ENCODE results near the gene TMEM219. TPM values are rescaled to one million over a fixed set of nuclear protein-coding genes. Genes with fewer than 3 reads are reported as not detected.

TMEM219 gene
- total and polyA plus RNA-seq, 3 experiments from 2014 or later, result 36.8 to 168 (median 43.4) TPM

DNA sequence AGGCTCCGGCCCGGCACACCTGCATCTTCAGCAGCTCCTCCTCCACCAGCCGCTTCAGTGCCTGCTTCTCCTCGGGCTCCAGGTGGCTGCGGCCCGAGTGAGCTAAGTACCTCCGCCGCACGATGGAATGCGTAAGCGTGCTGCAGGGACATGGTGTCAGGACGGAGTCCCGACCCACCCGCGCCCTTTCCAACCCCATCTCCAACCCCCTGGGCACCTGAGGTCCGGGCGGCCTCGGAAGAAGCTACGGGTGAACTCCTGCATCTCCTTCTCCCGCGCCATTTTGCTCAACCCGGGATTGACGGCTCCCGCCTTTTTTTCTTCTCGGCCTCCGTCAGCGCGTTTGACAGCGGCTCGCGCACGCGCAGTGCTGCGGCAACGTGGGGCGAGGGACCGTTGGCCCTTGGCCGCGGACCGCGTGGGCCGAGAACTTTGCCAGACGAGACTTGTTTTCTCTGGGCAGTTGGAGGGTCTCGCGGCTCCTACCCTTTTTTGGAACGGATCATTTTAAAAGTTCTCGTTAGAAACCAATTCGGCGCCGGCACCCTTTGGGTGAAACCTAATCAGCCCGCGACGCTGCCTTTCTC is 33.5 kb downstream of the TMEM219 start, which contains the start of gene HIRIP3:
Gene HIRIP3 (minus strand): TSS at position 294 of the 587 bp plus-strand sequence. CDS start 12 bp downstream, at position 282.
- Histone ChIP-seq H3K9me3 (ENCODE audit: low read length) (no peaks in the 10 kb centered on the region), H3K27me3 (ENCODE audit: insufficient read depth, low read length, poor library complexity, severe bottlenecking) (no peaks in the 10 kb centered on the region), H3K36me3 (ENCODE audit: insufficient read depth, low read length) (peaks cover 4% of the 10 kb centered on the region), H3K27ac (ENCODE audit: low read depth, low read length) (peak within 1 kb of the TSS; percentile 95), H3K4me3 (ENCODE audit: low read length) (peak within 1 kb of the TSS; percentile 83), H3K4me1 (ENCODE audit: insufficient read depth, low read length) (peaks cover 19% of the 10 kb centered on the region)
- ChIA-PET POLR2A (interaction anchor here (0.6 to 3.8 kb wide), 7 partner anchors 9 to 347 kb away, joined by 3 to 14 read pairs (median 3); partner anchors contain the start of genes PAGR1, TAOK2 and TMEM219), CTCF (interaction anchor here (0.8 to 1.9 kb wide), 4 partner anchors 14 to 147 kb away, joined by 3 to 4 read pairs (median 4); partner anchors contain the start of genes CDIPT and TAOK2)
- DNase-seq, result peak; percentile 84 to 91 (median 84)
- Mint-ChIP-seq H3K9me3 (no peaks in the 10 kb centered on the region), H3K27ac (peak within 1 kb of the TSS; percentile 96 to 99 (median 98)), H3K36me3 (peaks cover 0 to 72% (median 8%) of the 10 kb centered on the region in 3 donors), H3K27me3 (no peaks in the 10 kb centered on the region), H3K4me1 (peaks cover 30 to 55% (median 46%) of the 10 kb centered on the region in 3 donors), H3K4me3 (peak within 1 kb of the TSS; percentile 95 to 99 (median 96))

DNA sequence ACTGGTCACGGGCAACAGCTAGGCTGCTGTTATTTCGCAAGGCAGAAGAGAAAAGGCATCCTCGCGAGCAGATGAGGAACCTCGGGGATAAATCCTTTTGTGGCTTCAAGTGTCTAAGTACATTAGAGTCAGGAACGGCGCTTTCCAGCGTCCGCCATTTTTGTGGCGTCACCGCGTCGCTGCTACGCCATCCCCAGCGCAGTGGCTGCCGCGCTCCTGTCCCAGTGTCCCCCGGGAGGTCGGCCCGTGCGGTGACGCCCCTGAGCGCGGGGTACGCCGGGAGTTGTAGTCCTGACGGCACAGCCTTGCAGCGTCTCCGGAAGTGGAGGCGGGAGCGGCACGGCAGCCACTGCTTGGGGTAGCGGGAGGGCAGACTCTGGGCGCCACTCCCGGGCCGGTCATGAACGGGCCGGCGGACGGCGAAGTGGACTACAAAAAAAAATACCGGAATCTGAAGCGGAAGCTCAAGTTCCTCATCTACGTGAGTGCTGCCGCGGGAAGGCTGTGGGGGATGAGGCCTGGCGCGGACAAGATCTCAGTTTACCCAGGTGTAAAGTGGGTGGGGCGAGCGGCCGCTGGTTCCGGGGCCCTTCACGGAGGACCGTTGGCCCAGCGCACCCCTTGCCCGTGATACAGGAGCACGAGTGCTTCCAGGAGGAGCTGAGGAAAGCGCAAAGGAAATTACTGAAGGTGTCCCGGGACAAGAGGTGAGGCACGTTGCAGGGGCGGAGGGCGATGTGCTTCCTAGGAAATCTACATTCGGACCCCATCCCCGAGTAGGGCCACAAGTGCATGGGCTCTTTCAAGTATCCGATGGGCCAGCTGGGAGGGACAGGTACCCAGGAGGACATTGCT is 34.3 kb downstream of the TMEM219 start, which contains the start of gene INO80E:
Gene INO80E (plus strand): TSS at position 331 of the 855 bp plus-strand sequence. CDS start 70 bp downstream, at position 401.
- peak; percentile 97 to 99 (median 98) for DNase-seq
- Mint-ChIP-seq H3K27me3 (no peaks in the 10 kb centered on the region), H3K27ac (peak within 1 kb of the TSS; percentile 96 to 99 (median 98)), H3K36me3 (peaks cover 0 to 71% (median 8%) of the 10 kb centered on the region in 3 donors), H3K9me3 (no peaks in the 10 kb centered on the region), H3K4me1 (peaks cover 30 to 55% (median 46%) of the 10 kb centered on the region in 3 donors), H3K4me3 (peak within 1 kb of the TSS; percentile 95 to 99 (median 96))
- Histone ChIP-seq H3K27ac (ENCODE audit: low read depth, low read length) (peak within 1 kb of the TSS; percentile 95), H3K9me3 (ENCODE audit: low read length) (no peaks in the 10 kb centered on the region), H3K27me3 (ENCODE audit: insufficient read depth, low read length, poor library complexity, severe bottlenecking) (no peaks in the 10 kb centered on the region), H3K4me1 (ENCODE audit: insufficient read depth, low read length) (peaks cover 19% of the 10 kb centered on the region), H3K36me3 (ENCODE audit: insufficient read depth, low read length) (peaks cover 4% of the 10 kb centered on the region), H3K4me3 (ENCODE audit: low read length) (peak within 1 kb of the TSS; percentile 83)
- CTCF ChIA-PET, result interaction anchor here (0.8 to 1.9 kb wide), 6 partner anchors 9 to 302 kb away, joined by 3 to 4 read pairs (median 3); partner anchors contain the start of genes CDIPT and TAOK2
- POLR2A ChIA-PET, result interaction anchor here (0.6 to 3.8 kb wide), 8 partner anchors 10 to 348 kb away, joined by 3 to 14 read pairs (median 4); partner anchors contain the start of genes ALDOA, PAGR1, TAOK2 and TMEM219

DNA sequence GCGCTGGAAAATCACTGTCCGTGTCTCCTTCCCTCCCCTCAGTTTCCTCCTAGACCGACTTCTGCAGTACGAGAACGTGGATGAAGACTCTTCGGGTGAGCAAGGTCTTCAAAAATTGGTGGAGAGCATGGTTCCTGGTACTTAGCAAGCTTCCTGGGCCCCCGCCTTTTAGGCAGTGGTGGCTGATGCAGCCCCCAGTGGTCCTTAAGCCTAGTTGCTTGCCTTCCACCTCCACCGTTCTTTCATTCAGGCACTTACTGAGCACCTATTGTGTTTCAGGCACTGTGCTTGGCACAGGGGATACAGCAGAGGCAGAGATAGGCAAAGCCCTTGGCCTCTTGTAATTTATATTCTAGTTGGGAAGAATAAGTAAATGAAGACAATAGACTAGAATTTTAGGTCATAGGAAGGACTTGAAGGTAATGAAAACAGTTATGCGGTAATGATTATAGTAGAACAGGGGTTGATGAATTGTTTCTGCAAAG is 34.9 kb downstream of the TMEM219 start:
- CTCF ChIA-PET, result interaction anchor here (0.6 to 1.9 kb wide), 5 partner anchors 9 to 303 kb away, joined by 3 to 4 read pairs (median 3); no protein-coding TSS in a partner anchor

DNA sequence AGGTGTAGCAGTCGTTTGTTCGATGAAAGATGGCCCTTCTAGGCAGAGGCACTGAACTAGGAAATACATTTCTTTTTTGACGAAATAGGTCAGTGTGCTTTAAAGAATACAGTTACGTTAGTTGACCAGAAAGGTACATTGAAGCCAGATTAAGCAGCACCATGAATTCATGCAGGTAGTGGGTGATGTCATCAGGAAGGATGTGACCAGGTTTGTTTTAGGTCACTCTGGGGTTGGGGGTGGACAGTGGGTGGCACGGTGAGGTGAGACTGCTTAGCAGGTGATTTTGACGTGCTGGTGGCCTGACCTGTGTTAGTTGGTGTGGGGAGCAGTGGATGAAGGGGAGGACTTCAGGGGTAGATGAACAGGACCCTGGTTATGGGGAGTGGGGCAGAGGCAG is 37.7 kb downstream of the TMEM219 start:
- ChIA-PET CTCF (no interaction called here), POLR2A (no interaction called here)
- Histone ChIP-seq H3K4me1 (ENCODE audit: insufficient read depth, low read length) (peaks cover 13% of the 10 kb centered on the region), H3K36me3 (ENCODE audit: insufficient read depth, low read length) (peaks cover 4% of the 10 kb centered on the region), H3K27me3 (ENCODE audit: insufficient read depth, low read length, poor library complexity, severe bottlenecking) (no peaks in the 10 kb centered on the region), H3K27ac (ENCODE audit: low read depth, low read length) (no peak overlapping the region), H3K9me3 (ENCODE audit: low read length) (no peaks in the 10 kb centered on the region), H3K4me3 (ENCODE audit: low read length) (no peak overlapping the region)
- no peak for DNase-seq
- peaks cover 31 to 47% (median 40%) of the 10 kb centered on the region in 3 donors for H3K4me1 Mint-ChIP-seq
- no peaks in the 10 kb centered on the region for H3K9me3 Mint-ChIP-seq
- H3K27ac Mint-ChIP-seq, result peak overlapping the region in 1 of 8 donors; percentile 65
- no peaks in the 10 kb centered on the region for H3K27me3 Mint-ChIP-seq
- peaks cover 0 to 70% (median 3%) of the 10 kb centered on the region in 3 donors for H3K36me3 Mint-ChIP-seq
- H3K4me3 Mint-ChIP-seq, result no peak overlapping the region

More for the DNA sequence above, 34.9 kb downstream of the TMEM219 start:
- peak overlapping the region; percentile 54 to 99 (median 98) for H3K27ac Mint-ChIP-seq
- peaks cover 4% of the 10 kb centered on the region for H3K36me3 ChIP-seq (ENCODE audit: insufficient read depth, low read length)
- H3K27me3 ChIP-seq (ENCODE audit: insufficient read depth, low read length, poor library complexity, severe bottlenecking), result no peaks in the 10 kb centered on the region
- peaks cover 19% of the 10 kb centered on the region for H3K4me1 ChIP-seq (ENCODE audit: insufficient read depth, low read length)
- POLR2A ChIA-PET, result interaction anchor here (0.8 to 3.8 kb wide), 4 partner anchors 23 to 295 kb away, joined by 3 to 14 read pairs (median 4); partner anchors contain the start of genes ALDOA, PAGR1 and TAOK2
- H3K4me1 Mint-ChIP-seq, result peaks cover 30 to 55% (median 46%) of the 10 kb centered on the region in 3 donors
- H3K9me3 ChIP-seq (ENCODE audit: low read length), result no peaks in the 10 kb centered on the region
- peak overlapping the region; percentile 95 to 99 (median 96) for H3K4me3 Mint-ChIP-seq
- DNase-seq, result no peak
- peak overlapping the region; percentile 83 for H3K4me3 ChIP-seq (ENCODE audit: low read length)
- peaks cover 0 to 71% (median 8%) of the 10 kb centered on the region in 3 donors for H3K36me3 Mint-ChIP-seq
- no peaks in the 10 kb centered on the region for H3K27me3 Mint-ChIP-seq
- no peaks in the 10 kb centered on the region for H3K9me3 Mint-ChIP-seq
- H3K27ac ChIP-seq (ENCODE audit: low read depth, low read length), result peak overlapping the region; percentile 95

DNA sequence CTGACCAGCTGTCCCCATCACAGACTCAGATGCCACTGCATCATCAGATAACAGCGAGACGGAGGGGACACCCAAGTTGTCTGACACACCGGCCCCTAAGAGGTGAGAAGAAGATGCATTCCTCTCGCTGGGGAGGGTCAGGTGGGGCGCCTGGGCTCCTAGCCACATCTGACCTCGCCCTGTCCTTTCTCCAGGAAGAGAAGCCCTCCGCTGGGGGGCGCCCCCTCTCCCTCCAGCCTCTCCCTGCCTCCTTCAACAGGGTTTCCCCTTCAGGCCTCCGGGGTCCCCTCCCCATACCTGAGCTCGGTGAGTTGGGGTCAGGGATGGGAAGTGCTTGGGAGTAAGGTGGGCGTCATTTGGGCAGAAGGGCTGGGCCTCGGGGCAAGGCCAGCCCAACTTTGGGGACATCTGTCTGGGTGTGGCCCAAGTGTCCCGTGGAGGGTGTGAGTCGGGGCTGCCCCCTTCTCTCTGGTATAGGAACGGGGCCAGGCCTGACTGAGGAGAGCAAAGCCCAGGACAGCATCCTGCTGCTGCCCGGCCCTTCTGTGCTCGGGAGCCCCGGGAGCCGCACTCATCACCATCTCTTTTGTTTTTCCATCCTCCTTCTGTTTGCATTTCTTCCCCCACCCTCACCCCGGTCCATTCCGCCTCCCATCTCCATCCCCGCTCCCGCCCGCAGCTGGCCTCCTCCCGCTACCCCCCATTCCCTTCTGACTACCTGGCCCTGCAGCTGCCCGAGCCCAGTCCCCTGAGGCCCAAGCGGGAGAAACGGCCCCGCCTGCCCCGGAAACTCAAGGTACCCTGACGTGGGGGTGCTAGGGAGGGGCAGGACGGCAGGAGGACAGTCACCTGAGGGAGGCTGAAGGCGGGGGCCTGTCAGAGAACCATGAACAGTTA is 39.1 kb downstream of the TMEM219 start:
- no peak overlapping the region for H3K27ac ChIP-seq (ENCODE audit: low read depth, low read length)
- H3K27ac Mint-ChIP-seq, result peak overlapping the region in 1 of 8 donors; percentile 52
- peaks cover 0 to 58% (median 3%) of the 10 kb centered on the region in 3 donors for H3K36me3 Mint-ChIP-seq
- H3K36me3 ChIP-seq (ENCODE audit: insufficient read depth, low read length), result peaks cover 4% of the 10 kb centered on the region
- DNase-seq, result no peak
- no peaks in the 10 kb centered on the region for H3K27me3 ChIP-seq (ENCODE audit: insufficient read depth, low read length, poor library complexity, severe bottlenecking)
- no peaks in the 10 kb centered on the region for H3K9me3 Mint-ChIP-seq
- H3K4me3 Mint-ChIP-seq, result no peak overlapping the region
- CTCF ChIA-PET, result no interaction called here
- peaks cover 26 to 34% (median 33%) of the 10 kb centered on the region in 3 donors for H3K4me1 Mint-ChIP-seq
- POLR2A ChIA-PET, result no interaction called here
- no peaks in the 10 kb centered on the region for H3K27me3 Mint-ChIP-seq
- H3K4me1 ChIP-seq (ENCODE audit: insufficient read depth, low read length), result peaks cover 8% of the 10 kb centered on the region
- H3K4me3 ChIP-seq (ENCODE audit: low read length), result no peak overlapping the region
- no peaks in the 10 kb centered on the region for H3K9me3 ChIP-seq (ENCODE audit: low read length)

DNA sequence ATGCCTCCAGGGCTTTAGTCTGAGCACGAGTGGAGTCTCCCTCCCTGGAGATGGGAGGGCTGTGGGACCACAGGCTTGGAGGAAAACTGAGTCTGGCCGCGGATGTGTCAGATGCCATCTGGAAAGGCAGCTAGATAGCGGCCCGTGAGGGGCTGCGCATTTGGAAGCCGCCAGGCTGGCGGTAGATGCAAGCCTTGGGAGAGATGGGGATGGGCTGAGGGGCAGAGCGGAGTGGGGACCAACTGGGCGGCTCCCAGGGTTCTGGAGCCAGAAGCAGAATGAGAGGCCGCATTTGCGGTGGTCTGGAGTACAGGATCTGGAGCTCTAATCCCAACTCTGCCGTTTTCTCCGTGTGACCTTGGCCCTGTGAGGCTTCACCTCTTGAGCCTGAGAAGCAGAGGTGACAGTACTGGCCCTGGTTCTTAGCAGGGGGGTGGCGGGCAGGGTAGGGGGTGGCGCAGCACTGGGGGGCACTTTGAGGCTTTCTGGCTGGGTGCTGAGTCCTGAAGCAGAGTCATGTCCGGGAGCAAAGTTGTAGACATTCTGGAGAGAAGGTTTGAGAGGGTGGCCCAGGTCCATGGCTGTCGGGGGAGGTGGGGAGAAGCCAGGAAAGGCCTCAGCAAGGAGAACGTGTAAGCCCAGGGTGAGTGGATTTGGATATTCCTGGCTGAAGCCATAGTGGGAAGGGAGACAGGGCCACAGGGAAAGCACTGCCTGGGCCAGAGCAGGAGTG is 40.9 kb downstream of the TMEM219 start:
- H3K4me3 Mint-ChIP-seq, result peak overlapping the region in 2 of 7 donors; percentile 33 to 71

More for the DNA sequence above, 40.9 kb downstream of the TMEM219 start:
- Histone ChIP-seq H3K4me3 (ENCODE audit: low read length) (no peak overlapping the region), H3K27ac (ENCODE audit: low read depth, low read length) (no peak overlapping the region), H3K4me1 (ENCODE audit: insufficient read depth, low read length) (no peaks in the 10 kb centered on the region), H3K36me3 (ENCODE audit: insufficient read depth, low read length) (peaks cover 4% of the 10 kb centered on the region), H3K27me3 (ENCODE audit: insufficient read depth, low read length, poor library complexity, severe bottlenecking) (no peaks in the 10 kb centered on the region), H3K9me3 (ENCODE audit: low read length) (no peaks in the 10 kb centered on the region)
- Mint-ChIP-seq H3K27me3 (no peaks in the 10 kb centered on the region), H3K36me3 (peaks cover 0 to 46% (median 3%) of the 10 kb centered on the region in 3 donors), H3K4me1 (peaks cover 15 to 20% (median 19%) of the 10 kb centered on the region in 3 donors), H3K9me3 (no peaks in the 10 kb centered on the region), H3K27ac (peak overlapping the region in 2 of 8 donors; percentile 12 to 75)
- CTCF ChIA-PET, result interaction anchor here (1.2 kb wide), 1 partner anchor 303 kb away, joined by 4 read pairs; no protein-coding TSS in a partner anchor
- no peak for DNase-seq
- POLR2A ChIA-PET, result no interaction called here
